ENCODE data around the gene STRA6.

- TF ChIP-seq L3MBTL2 (conservative IDR thresholded peaks at IDR 0.05) (no peak), FOXK2 (IDR thresholded peaks at IDR 0.05) (no peak), SP1 (IDR thresholded peaks at IDR 0.05) (no peak), LEF1 (IDR thresholded peaks at IDR 0.05; ENCODE audit: borderline replicate concordance) (no peak), ELF4 (IDR thresholded peaks at IDR 0.05) (no peak), FOXA1 (IDR thresholded peaks at IDR 0.05) (no peak), HDGF (IDR thresholded peaks at IDR 0.05; ENCODE audit: borderline replicate concordance) (no peak), SUZ12 (IDR thresholded peaks at IDR 0.05) (no peak), TARDBP (IDR thresholded peaks at IDR 0.05) (no peak), PKNOX1 (IDR thresholded peaks at IDR 0.05) (no peak), CTBP1 (IDR thresholded peaks at IDR 0.05; ENCODE audit: borderline replicate concordance) (no peak), FOXM1 (IDR thresholded peaks at IDR 0.05; ENCODE audit: borderline replicate concordance) (no peak), ZNF384 (IDR thresholded peaks at IDR 0.05) (no peak), NFRKB (IDR thresholded peaks at IDR 0.05) (no peak)
Observed at GRCh38 chr15:74179101-74179841, 23.3 kb downstream of the STRA6 start.
